ENCODE measurements around the gene SH3BP5.

The SH3BP5 gene

GRCh38 chr3:15337963-15338362 lies 5.6 kb upstream of the SH3BP5 start:
- H3K4me1 Mint-ChIP-seq (ENCODE audit: low read depth): peaks cover 17% of the 10 kb centered on the region
- no peaks in the 10 kb centered on the region for H3K27me3 Mint-ChIP-seq
- H3K9me3 Mint-ChIP-seq (ENCODE audit: low read depth): no peaks in the 10 kb centered on the region
- no peaks in the 10 kb centered on the region for H3K36me3 Mint-ChIP-seq
- no peak overlapping the region for H3K27ac Mint-ChIP-seq
- H3K4me3 Mint-ChIP-seq: no peak overlapping the region

GRCh38 chr3:15336057-15336456 lies 3.7 kb upstream of the SH3BP5 start:
- H3K27ac Mint-ChIP-seq: no peak overlapping the region
- peaks cover 2% of the 10 kb centered on the region for H3K27me3 Mint-ChIP-seq
- peaks cover 29% of the 10 kb centered on the region for H3K4me1 Mint-ChIP-seq (ENCODE audit: low read depth)

GRCh38 chr3:15333956-15334263 lies 1.5 kb upstream of the SH3BP5 start:
- H3K36me3 Mint-ChIP-seq: no peaks in the 10 kb centered on the region
- H3K4me1 Mint-ChIP-seq (ENCODE audit: low read depth): peaks cover 37% of the 10 kb centered on the region
- H3K9me3 Mint-ChIP-seq (ENCODE audit: low read depth): no peaks in the 10 kb centered on the region
- no peak overlapping the region for H3K27ac Mint-ChIP-seq
- peaks cover 2% of the 10 kb centered on the region for H3K27me3 Mint-ChIP-seq
- no peak overlapping the region for H3K4me3 Mint-ChIP-seq

More at GRCh38 chr3:15336057-15336456, 3.7 kb upstream of the SH3BP5 start:
- Mint-ChIP-seq H3K4me3 (no peak overlapping the region), H3K36me3 (no peaks in the 10 kb centered on the region), H3K9me3 (ENCODE audit: low read depth) (no peaks in the 10 kb centered on the region)

- Mint-ChIP-seq H3K4me1 (ENCODE audit: low read depth) (peaks cover 36% of the 10 kb centered on the region), H3K27me3 (peaks cover 2% of the 10 kb centered on the region), H3K27ac (peak overlapping the region; percentile 78), H3K4me3 (peak overlapping the region; percentile 88), H3K9me3 (ENCODE audit: low read depth) (no peaks in the 10 kb centered on the region), H3K36me3 (no peaks in the 10 kb centered on the region)
These were observed 941 bp upstream of the SH3BP5 start for GRCh38 chr3:15333099-15333955.

GRCh38 chr3:15331606-15332404 lies 581 bp downstream of the SH3BP5 start:
- Mint-ChIP-seq H3K27ac (peak overlapping the region; percentile 58), H3K4me3 (peak overlapping the region; percentile 90)

GRCh38 chr3:15331072-15331605 lies 1.2 kb downstream of the SH3BP5 start:
- Mint-ChIP-seq H3K9me3 (ENCODE audit: low read depth) (no peaks in the 10 kb centered on the region), H3K36me3 (no peaks in the 10 kb centered on the region), H3K27ac (peak overlapping the region; percentile 38), H3K4me3 (peak overlapping the region; percentile 90), H3K27me3 (peaks cover 2% of the 10 kb centered on the region), H3K4me1 (ENCODE audit: low read depth) (peaks cover 48% of the 10 kb centered on the region)

More at GRCh38 chr3:15331606-15332404, 581 bp downstream of the SH3BP5 start:
- no peaks in the 10 kb centered on the region for H3K9me3 Mint-ChIP-seq (ENCODE audit: low read depth)
- peaks cover 47% of the 10 kb centered on the region for H3K4me1 Mint-ChIP-seq (ENCODE audit: low read depth)
- peaks cover 2% of the 10 kb centered on the region for H3K27me3 Mint-ChIP-seq
- no peaks in the 10 kb centered on the region for H3K36me3 Mint-ChIP-seq

- Mint-ChIP-seq H3K9me3 (ENCODE audit: low read depth) (no peaks in the 10 kb centered on the region), H3K4me3 (no peak overlapping the region), H3K27ac (no peak overlapping the region), H3K36me3 (peaks cover 2% of the 10 kb centered on the region), H3K27me3 (peaks cover 2% of the 10 kb centered on the region), H3K4me1 (ENCODE audit: low read depth) (peaks cover 52% of the 10 kb centered on the region)
These were observed 2.3 kb downstream of the SH3BP5 start for GRCh38 chr3:15330031-15330596.

- Mint-ChIP-seq H3K36me3 (peaks cover 2% of the 10 kb centered on the region), H3K27me3 (peaks cover 2% of the 10 kb centered on the region), H3K4me3 (no peak overlapping the region), H3K9me3 (ENCODE audit: low read depth) (no peaks in the 10 kb centered on the region), H3K27ac (no peak overlapping the region), H3K4me1 (ENCODE audit: low read depth) (peaks cover 55% of the 10 kb centered on the region)
These were observed 3.1 kb downstream of the SH3BP5 start for GRCh38 chr3:15329046-15330005.

- H3K4me1 Mint-ChIP-seq (ENCODE audit: low read depth): peaks cover 49% of the 10 kb centered on the region
- peaks cover 2% of the 10 kb centered on the region for H3K36me3 Mint-ChIP-seq
- no peak overlapping the region for H3K27ac Mint-ChIP-seq
These were observed 4.4 kb downstream of the SH3BP5 start for GRCh38 chr3:15327941-15328340.

GRCh38 chr3:15326673-15327072 lies 5.7 kb downstream of the SH3BP5 start:
- Mint-ChIP-seq H3K9me3 (ENCODE audit: low read depth) (no peaks in the 10 kb centered on the region), H3K4me3 (no peak overlapping the region), H3K27ac (no peak overlapping the region), H3K4me1 (ENCODE audit: low read depth) (peaks cover 43% of the 10 kb centered on the region), H3K36me3 (peaks cover 2% of the 10 kb centered on the region), H3K27me3 (peaks cover 2% of the 10 kb centered on the region)

More at GRCh38 chr3:15327941-15328340, 4.4 kb downstream of the SH3BP5 start:
- no peaks in the 10 kb centered on the region for H3K9me3 Mint-ChIP-seq (ENCODE audit: low read depth)
- no peak overlapping the region for H3K4me3 Mint-ChIP-seq
- peaks cover 2% of the 10 kb centered on the region for H3K27me3 Mint-ChIP-seq

GRCh38 chr3:15326037-15326436 lies 6.3 kb downstream of the SH3BP5 start:
- Mint-ChIP-seq H3K27me3 (no peaks in the 10 kb centered on the region), H3K9me3 (ENCODE audit: low read depth) (no peaks in the 10 kb centered on the region), H3K27ac (no peak overlapping the region), H3K36me3 (peaks cover 2% of the 10 kb centered on the region), H3K4me3 (no peak overlapping the region), H3K4me1 (ENCODE audit: low read depth) (peaks cover 43% of the 10 kb centered on the region)

GRCh38 chr3:15325228-15325627 lies 7.2 kb downstream of the SH3BP5 start:
- Mint-ChIP-seq H3K27ac (no peak overlapping the region), H3K36me3 (peaks cover 2% of the 10 kb centered on the region), H3K4me1 (ENCODE audit: low read depth) (peaks cover 42% of the 10 kb centered on the region), H3K9me3 (ENCODE audit: low read depth) (no peaks in the 10 kb centered on the region), H3K4me3 (no peak overlapping the region), H3K27me3 (no peaks in the 10 kb centered on the region)

GRCh38 chr3:15324379-15324808 lies 8.0 kb downstream of the SH3BP5 start:
- Mint-ChIP-seq H3K9me3 (ENCODE audit: low read depth) (no peaks in the 10 kb centered on the region), H3K4me1 (ENCODE audit: low read depth) (peaks cover 48% of the 10 kb centered on the region), H3K36me3 (peaks cover 2% of the 10 kb centered on the region), H3K4me3 (no peak overlapping the region), H3K27ac (no peak overlapping the region), H3K27me3 (no peaks in the 10 kb centered on the region)

- Mint-ChIP-seq H3K27me3 (no peaks in the 10 kb centered on the region), H3K4me3 (no peak overlapping the region), H3K4me1 (ENCODE audit: low read depth) (peaks cover 46% of the 10 kb centered on the region), H3K27ac (no peak overlapping the region), H3K36me3 (peaks cover 2% of the 10 kb centered on the region), H3K9me3 (ENCODE audit: low read depth) (no peaks in the 10 kb centered on the region)
These were observed 9.3 kb downstream of the SH3BP5 start for GRCh38 chr3:15323063-15323462.

Data from activated naive CD8-positive, alpha-beta T cell (primary cell).